NCI-H526 (cell line): ENCODE data around the gene FGL2.
"Not testable (repeated sequence)": the region's sequence is repeated elsewhere in the genome, so short reads cannot be mapped to it uniquely, and the experiment has no call there.

Experiments
- DNase-seq, 2 experiments: peaks; one replicate each; lab custom pipeline; 2025; lab: John Stamatoyannopoulos, UW

Gene FGL2

DNA sequence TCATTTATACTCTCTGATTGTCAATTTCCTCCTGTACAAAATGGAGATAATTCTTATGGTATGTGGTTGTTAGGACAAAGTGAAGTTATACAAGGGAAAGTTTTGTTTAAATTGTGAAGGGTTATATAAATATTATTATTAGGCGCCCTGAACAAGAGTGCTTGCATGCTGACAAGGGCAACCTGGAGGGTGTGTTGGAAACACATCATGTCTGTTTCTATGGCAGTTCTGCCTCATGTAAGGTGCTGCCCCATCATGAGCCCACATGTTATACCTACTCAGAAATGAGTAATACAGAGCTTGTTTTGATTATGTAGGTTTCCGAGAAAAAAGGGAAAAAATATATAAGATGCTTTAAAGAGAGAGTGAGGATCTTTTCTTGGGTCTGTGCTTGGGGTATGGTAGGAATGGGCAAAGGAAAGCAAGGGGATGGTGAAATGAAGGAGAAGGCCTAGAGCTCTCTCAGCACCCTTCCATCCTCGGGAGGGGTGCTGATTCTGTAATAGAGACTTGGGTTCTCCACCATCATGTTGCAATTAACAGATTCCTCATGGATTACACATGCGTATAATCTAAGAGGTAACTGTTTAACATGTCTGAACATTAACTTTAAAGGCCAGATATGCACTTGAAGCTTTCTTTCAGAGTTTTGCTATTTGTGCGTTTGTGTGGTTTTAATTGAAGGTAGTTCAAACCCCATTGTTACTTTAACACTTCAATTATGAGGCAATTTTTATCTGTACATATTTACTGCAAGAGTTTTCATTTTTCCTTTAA, 43.8 kb downstream of the FGL2 start:
- not testable (repeated sequence) for DNase-seq

DNA sequence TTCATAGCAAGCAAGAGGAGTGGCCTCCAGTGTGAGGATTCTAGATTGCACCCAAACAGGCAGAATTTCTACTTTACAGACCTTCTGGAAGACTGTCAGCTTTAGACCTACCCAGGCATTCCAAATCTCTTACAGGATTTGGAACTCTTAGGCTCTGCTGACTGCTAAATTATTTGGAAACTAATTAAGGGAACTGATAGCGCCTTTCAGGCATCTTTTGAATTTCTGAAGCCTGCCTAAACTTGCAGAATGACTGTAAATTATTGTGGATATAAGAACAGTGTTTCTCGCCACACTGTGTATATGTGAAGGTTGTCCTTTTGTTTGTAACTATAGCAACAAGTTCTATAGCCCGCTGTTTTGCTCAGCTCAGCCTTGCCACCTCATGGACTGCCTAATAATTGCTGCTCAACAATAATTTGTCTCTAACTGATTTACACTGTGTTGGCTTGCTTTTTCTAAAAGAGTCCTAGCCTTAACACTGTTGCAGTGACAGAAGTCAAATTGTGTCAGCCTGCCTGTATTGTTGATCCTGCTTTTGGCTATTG, 44.6 kb downstream of the FGL2 start:
- DNase-seq, result not testable (repeated sequence)

DNA sequence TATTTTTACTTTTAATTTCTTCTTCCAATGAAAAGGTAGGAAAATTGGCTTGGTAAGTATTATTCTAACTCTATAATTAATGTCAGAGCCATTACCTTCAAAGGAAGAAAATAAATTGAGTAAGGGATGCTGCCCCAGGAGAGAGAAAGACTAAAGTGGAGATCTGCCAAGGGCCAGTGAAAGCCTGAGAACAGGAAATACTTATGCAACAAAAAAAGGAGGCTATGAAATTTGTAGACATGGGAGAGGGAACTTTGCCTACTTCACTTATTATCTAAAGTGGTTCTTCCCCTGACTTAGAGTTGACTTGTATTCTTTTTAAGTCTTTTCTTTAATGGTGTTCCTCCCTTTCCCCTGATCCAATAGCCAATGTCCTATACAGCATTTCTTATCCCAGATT, 47.4 kb downstream of the FGL2 start:
- DNase-seq, result not testable (repeated sequence)
